Neuron (in vitro differentiated cells): ENCODE results near the gene BMP8A.
A peak's percentile ranks its signal among the peaks of the same experiment; 100 is the strongest.
"Not testable (repeated sequence)": the region's sequence is repeated elsewhere in the genome, so short reads cannot be mapped to it uniquely, and the experiment has no call there.

Experiments
- H2AFZ ChIP-seq: one replicate; pipeline ENCODE4 v1.6.1; 2013; ENCODE audit warnings: low read depth, mild to moderate bottlenecking, inconsistent platforms, low read length, moderate library complexity
- H3K27me3 ChIP-seq: one replicate; pipeline ENCODE4 v1.6.1; 2013; ENCODE audit warnings: low read length; ENCODE audit not compliant: insufficient read depth
- H3K36me3 ChIP-seq: one replicate; pipeline ENCODE4 v1.6.1; 2013; ENCODE audit warnings: low read length; ENCODE audit not compliant: insufficient read depth
- H3K4me1 ChIP-seq: one replicate; pipeline ENCODE4 v1.6.1; 2013; ENCODE audit warnings: low read length; ENCODE audit not compliant: insufficient read depth
- H3K4me3 ChIP-seq: 2 replicates; pipeline ENCODE4 v1.5.1; 2013; ENCODE audit warnings: mild to moderate bottlenecking, low read length, moderate library complexity
- H3K9me3 ChIP-seq: one replicate; pipeline ENCODE4 v1.6.1; 2013; ENCODE audit warnings: low read length

The BMP8A gene

GRCh38 chr1:39515131-39516086 is 24.0 kb downstream of the BMP8A start:
- not testable (repeated sequence) for H3K36me3 ChIP-seq, H3K9me3 ChIP-seq, H3K4me1 ChIP-seq, H2AFZ ChIP-seq, H3K27me3 ChIP-seq
- peak overlapping the region; percentile 18 for H3K4me3 ChIP-seq

DNA sequence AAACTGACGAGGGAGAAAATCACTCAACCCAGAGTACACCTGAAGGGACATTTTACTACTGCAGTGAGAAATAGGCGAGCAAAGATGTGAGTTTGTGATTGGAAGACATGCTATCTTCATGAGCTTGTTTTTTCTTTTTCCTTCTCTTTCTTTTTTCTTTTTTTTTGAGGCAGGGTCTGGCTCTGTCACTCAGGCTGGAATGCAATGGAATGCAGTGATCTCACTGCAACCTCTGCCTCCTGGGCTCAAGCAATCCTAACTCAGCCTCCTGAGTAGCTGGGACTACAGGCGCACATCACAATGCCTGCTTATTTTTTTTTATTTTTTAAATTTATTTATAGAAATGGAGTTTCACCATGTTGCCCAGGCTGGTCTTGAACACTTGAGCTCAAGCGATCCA is 25.4 kb downstream of the BMP8A start:
- H3K4me3 ChIP-seq, H2AFZ ChIP-seq, H3K27me3 ChIP-seq: not testable (repeated sequence)

GRCh38 chr1:39517936-39518335 is 26.5 kb downstream of the BMP8A start:
- not testable (repeated sequence) for H3K36me3 ChIP-seq, H3K9me3 ChIP-seq, H3K27me3 ChIP-seq, H2AFZ ChIP-seq, H3K4me1 ChIP-seq, H3K4me3 ChIP-seq

More for the DNA sequence above, 25.4 kb downstream of the BMP8A start:
- H3K4me1 ChIP-seq, H3K36me3 ChIP-seq, H3K9me3 ChIP-seq: not testable (repeated sequence)

DNA sequence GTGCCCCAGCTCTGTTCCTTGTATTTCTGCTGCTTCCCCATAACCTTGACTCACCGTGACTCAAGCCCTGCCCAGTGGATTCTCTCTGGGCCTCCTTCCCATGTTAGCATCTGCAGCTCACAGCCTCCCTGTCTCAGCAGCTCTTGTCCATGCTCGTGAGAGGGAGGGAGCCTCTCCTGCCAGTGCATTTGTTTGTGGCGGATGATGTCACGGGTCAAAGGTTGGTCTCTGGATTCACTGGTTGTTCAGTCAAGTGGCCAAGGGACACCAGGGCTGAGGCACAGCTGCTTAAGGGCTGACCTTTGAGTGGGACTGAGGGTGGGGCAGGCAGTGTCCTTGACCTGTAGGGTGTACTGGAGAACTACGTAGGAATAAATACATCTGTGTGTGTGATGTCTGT is 27.9 kb downstream of the BMP8A start:
- not testable (repeated sequence) for H3K36me3 ChIP-seq, H2AFZ ChIP-seq, H3K4me1 ChIP-seq, H3K27me3 ChIP-seq, H3K4me3 ChIP-seq, H3K9me3 ChIP-seq

DNA sequence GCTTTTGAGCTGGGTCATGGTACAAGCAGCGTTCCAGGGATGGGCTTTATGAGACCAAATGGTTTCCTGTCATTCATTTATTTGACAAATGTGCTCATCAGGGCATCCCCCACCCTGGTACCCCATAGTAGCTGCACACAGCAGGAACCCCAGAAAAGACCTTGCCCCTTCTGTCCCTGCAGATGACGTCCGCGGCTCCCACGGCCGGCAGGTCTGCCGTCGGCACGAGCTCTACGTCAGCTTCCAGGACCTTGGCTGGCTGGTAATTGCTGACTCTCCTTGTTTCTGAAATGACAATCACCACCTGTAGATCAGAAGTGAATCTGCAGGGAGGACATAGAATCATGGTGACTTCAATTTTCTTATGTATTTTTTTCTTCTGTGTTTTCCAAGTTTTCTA is 30.8 kb downstream of the BMP8A start:
- not testable (repeated sequence) for H3K27me3 ChIP-seq, H2AFZ ChIP-seq, H3K4me1 ChIP-seq, H3K36me3 ChIP-seq, H3K9me3 ChIP-seq, H3K4me3 ChIP-seq

- Histone ChIP-seq H3K27me3 (no peaks in the 10 kb centered on the region), H3K4me3 (no peak overlapping the region)
These were observed 31.5 kb downstream of the BMP8A start for GRCh38 chr1:39522661-39523567.

DNA sequence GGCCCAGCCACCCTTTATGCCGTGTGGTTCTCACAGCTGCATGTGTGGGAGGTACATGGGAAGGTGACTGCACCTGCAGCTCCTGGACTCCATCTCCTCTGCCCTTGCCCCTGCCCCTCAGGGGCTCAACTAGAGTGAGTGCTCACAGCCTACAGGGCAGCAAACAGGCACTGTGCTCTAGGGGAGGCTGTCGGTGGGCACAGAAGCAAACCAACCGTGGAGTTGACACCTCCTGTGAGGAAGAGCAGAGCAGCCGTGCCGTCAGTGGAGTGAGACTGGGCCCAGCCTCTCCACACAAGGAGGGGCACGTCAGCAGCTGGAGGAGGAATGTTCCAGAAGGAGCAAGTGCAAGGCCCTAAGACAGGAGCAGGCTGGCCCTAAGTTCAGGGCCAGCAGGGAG is 32.7 kb downstream of the BMP8A start:
- Histone ChIP-seq H3K27me3 (no peaks in the 10 kb centered on the region), H3K36me3 (peaks cover 11% of the 10 kb centered on the region), H2AFZ (no peak overlapping the region), H3K4me1 (peaks cover 2% of the 10 kb centered on the region), H3K9me3 (no peaks in the 10 kb centered on the region), H3K4me3 (no peak overlapping the region)

More at GRCh38 chr1:39522661-39523567, 31.5 kb downstream of the BMP8A start:
- Histone ChIP-seq H2AFZ (no peak overlapping the region), H3K36me3 (peaks cover 7% of the 10 kb centered on the region), H3K9me3 (no peaks in the 10 kb centered on the region), H3K4me1 (peaks cover 2% of the 10 kb centered on the region)

GRCh38 chr1:39524591-39525365 is 33.3 kb downstream of the BMP8A start:
- Histone ChIP-seq H3K36me3 (peaks cover 12% of the 10 kb centered on the region), H3K4me3 (no peak overlapping the region), H2AFZ (no peak overlapping the region), H3K9me3 (no peaks in the 10 kb centered on the region), H3K27me3 (no peaks in the 10 kb centered on the region), H3K4me1 (peaks cover 2% of the 10 kb centered on the region)

DNA sequence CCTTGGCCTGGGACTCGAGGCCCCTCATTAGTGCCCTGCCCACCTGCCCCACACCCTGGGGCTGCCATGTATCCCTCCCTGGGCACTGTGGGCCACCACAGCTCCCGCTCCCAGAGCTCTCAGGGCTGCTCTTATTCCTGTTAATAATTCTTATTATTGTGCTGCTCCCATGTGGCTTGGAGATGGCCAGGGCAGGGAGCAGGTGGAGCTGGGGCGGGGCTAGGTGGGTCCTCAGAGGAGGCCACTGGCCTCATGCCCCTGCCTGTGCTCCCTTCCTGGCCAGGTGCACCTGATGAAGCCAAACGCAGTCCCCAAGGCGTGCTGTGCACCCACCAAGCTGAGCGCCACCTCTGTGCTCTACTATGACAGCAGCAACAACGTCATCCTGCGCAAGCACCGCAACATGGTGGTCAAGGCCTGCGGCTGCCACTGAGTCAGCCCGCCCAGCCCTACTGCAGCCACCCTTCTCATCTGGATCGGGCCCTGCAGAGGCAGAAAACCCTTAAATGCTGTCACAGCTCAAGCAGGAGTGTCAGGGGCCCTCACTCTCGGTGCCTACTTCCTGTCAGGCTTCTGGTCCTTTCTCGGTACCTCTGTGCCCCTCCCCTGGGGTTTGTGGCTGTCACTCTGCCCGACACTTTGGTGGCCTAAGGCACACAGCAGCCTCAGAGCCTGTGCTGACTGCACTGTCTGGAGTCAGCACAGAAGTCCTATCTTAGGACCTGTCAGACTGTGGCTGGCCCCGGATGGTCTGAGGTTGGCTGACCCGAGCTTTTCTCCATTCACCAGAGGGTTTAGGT is 34.1 kb downstream of the BMP8A start:
- Histone ChIP-seq H3K27me3 (no peaks in the 10 kb centered on the region), H3K4me1 (peaks cover 2% of the 10 kb centered on the region), H3K4me3 (no peak overlapping the region), H3K36me3 (peaks cover 15% of the 10 kb centered on the region), H3K9me3 (no peaks in the 10 kb centered on the region), H2AFZ (no peak overlapping the region)

DNA sequence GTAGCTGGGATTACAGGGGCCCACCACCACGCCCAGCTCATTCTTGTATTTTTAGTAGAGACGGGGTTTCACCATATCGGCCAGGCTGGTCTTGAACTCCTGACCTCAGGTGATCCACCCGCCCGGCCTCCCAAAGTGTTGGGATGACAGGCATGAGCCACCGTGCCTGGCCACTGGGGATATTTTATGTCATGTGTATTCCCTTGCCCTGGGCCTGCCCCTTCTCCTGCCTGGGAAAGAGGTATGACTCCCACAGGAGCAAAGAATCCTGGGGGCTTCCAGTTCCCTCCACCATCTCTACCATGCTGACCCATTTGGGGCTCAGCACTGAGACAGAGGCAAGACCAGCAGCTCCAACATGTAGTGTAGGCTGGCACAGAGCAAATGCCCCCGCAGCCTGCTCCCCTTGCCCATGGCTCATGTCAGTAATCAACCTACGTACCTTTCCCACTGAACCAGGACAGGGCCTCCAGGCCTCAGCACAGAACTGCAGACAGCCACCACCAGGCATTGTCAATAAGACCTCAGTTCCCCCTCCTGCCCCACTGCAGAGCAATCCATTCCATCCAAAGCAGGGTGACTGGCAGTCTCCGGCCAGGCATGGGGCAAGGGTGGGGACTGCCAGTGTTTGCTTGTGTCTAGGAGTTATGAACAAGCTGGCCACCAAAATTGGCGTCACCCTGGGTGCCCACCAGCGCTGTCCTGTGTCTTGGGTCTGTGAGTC is 35.2 kb downstream of the BMP8A start:
- peaks cover 2% of the 10 kb centered on the region for H3K4me1 ChIP-seq
- no peaks in the 10 kb centered on the region for H3K27me3 ChIP-seq
- no peak overlapping the region for H3K4me3 ChIP-seq
- H2AFZ ChIP-seq, result no peak overlapping the region
- no peaks in the 10 kb centered on the region for H3K9me3 ChIP-seq
- H3K36me3 ChIP-seq, result peaks cover 24% of the 10 kb centered on the region

DNA sequence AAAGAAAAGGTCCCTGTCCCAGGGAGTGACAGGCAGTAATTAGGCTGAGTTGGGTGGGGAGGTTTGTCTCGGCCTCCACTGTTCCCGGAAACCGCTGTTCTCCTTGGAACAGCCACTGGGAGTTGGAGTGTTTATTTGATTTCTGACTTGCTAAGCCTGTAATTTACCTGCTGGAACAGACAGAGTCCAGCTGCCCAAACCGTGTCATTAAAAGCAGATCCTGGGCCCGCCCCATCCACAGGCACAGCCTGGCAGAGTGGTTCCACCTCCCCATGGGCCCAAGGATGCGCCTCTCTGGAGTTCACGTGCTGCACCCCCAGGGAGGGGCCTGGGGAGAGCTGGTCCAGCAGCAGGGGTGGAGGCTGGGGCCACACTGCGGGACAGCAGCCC is 35.7 kb downstream of the BMP8A start:
- not testable (repeated sequence) for H3K4me3 ChIP-seq, H2AFZ ChIP-seq, H3K9me3 ChIP-seq, H3K4me1 ChIP-seq, H3K27me3 ChIP-seq
- peaks cover 30% of the 10 kb centered on the region for H3K36me3 ChIP-seq

- peaks cover 35% of the 10 kb centered on the region for H3K36me3 ChIP-seq
- no peaks in the 10 kb centered on the region for H3K9me3 ChIP-seq
- H2AFZ ChIP-seq, result no peak overlapping the region
- peaks cover 1% of the 10 kb centered on the region for H3K4me1 ChIP-seq
- no peaks in the 10 kb centered on the region for H3K27me3 ChIP-seq
- H3K4me3 ChIP-seq, result no peak overlapping the region
These were observed 36.6 kb downstream of the BMP8A start for GRCh38 chr1:39528082-39528481.
